Gastroesophageal sphincter (tissue), 3 donors: Measurements from ENCODE around the gene CAMSAP3.

Experiments
- CTCF ChIP-seq, 4 experiments: fragments of 200-600 bp in 2 of 4; fragments of 450-650 bp in 2 of 4; sonication (generic) in 1 of 4; IDR thresholded peaks; one replicate each; pipeline ENCODE4 v1.5.1; 2017 to 2019; ENCODE audit warnings: antibody characterized with exemption in 4 of 4, mild to moderate bottlenecking in 2 of 4, moderate library complexity in 2 of 4
- EP300 ChIP-seq: sonication (generic); formaldehyde crosslinking; IDR thresholded peaks from one replicate; pipeline ENCODE4 v1.6.1; 2017; ENCODE audit warnings: antibody characterized with exemption, mild to moderate bottlenecking
- POLR2A ChIP-seq, 2 donors: fragments of 450-650 bp; IDR thresholded peaks; one replicate each; pipeline ENCODE4 v1.6.1; 2017; ENCODE audit warnings: antibody characterized with exemption in 2 of 2, mild to moderate bottlenecking in 2 of 2, moderate library complexity in 1 of 2
- POLR2AphosphoS5 ChIP-seq: sonication (generic); formaldehyde crosslinking; IDR thresholded peaks from one replicate; pipeline ENCODE4 v1.6.1; 2017; ENCODE audit warnings: antibody characterized with exemption

DNA sequence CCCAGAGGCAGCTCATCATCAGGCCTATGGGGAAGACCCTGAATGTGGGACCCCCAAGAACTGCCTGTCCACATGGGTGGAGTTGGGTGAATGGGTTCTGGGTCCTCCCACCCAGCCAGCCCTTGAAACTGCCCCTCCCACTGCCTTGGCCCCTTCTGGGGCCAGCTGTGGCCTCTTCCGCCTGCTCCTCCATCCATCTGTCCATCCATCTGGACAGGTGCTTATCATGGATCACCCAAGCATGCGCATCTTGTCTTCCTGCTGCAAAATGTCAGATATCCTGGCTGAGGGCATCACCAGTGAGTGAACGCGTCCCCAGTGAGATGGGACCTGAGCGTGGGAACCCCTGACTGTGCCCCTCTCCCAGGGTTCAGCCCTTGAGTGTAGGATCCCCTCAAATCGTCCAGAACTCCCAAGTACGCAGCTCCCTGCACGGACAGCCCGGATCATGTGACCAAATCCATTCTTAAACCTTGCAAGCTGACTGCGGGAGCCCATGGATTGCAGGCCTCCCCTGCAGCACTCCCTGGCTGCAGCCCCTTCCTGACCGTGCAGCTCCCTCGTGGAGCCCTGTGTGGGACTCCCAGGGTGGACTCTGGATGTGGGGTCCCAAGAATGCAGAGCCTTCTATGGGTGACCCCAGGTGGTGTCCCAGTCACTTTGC is 43.3 kb downstream of the CAMSAP3 start:
- TF ChIP-seq CTCF (IDR thresholded peaks at IDR 0.05) (no peak), POLR2A (IDR thresholded peaks at IDR 0.05) (no peak), EP300 (no peak), POLR2AphosphoS5 (no peak)
